Measurements from ENCODE around the gene NPW. TPM values are rescaled to one million over a fixed set of nuclear protein-coding genes. Genes with fewer than 3 reads are reported as not detected.
"Not testable (repeated sequence)": the region's sequence is repeated elsewhere in the genome, so short reads cannot be mapped to it uniquely, and the experiment has no call there.

The NPW gene
- total and polyA plus RNA-seq, 8 donors: 0.55 to 12.4 (median 2.0) TPM; not detected in 4

DNA sequence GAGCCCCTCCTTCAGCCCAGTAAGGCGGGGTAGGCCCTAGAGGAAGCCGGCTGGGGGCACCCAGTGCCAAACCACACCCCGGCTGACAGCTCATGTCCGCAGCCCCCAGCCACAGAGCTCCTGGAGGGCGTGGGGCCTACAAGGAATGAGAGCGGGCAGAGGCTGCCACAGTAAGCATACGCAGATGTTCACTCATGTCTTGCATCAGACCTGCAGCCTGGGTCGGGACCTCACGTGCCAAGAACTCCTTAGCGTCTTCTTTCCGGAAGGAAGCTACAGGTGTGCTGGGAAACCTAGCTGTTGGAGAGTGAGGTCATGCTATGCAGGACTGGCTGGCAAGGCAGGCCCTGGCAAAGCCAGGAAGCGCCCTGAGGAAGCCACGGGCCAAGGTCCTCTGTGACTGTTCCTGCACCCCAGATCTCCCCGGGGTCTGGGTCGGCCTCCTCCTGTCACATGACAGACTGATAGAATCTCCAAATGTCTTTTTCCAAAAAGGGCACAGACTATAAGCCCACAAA, 11.5 kb upstream of the NPW start:
- H3K4me3 ChIP-seq: peak overlapping the region in 3 of 4 donors; percentile 66 to 96 (median 81)
- TF ChIP-seq EP300 (IDR thresholded peaks at IDR 0.05): no peak
- TF ChIP-seq, protein P1, sequence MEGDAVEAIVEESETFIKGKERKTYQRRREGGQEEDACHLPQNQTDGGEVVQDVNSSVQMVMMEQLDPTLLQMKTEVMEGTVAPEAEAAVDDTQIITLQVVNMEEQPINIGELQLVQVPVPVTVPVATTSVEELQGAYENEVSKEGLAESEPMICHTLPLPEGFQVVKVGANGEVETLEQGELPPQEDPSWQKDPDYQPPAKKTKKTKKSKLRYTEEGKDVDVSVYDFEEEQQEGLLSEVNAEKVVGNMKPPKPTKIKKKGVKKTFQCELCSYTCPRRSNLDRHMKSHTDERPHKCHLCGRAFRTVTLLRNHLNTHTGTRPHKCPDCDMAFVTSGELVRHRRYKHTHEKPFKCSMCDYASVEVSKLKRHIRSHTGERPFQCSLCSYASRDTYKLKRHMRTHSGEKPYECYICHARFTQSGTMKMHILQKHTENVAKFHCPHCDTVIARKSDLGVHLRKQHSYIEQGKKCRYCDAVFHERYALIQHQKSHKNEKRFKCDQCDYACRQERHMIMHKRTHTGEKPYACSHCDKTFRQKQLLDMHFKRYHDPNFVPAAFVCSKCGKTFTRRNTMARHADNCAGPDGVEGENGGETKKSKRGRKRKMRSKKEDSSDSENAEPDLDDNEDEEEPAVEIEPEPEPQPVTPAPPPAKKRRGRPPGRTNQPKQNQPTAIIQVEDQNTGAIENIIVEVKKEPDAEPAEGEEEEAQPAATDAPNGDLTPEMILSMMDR (IDR thresholded peaks at IDR 0.05): no peak
- TF ChIP-seq POLR2A (IDR thresholded peaks at IDR 0.05): no peak
- TF ChIP-seq POLR2AphosphoS5 (IDR thresholded peaks at IDR 0.05): peak in 1 of 3 donors; percentile 20

DNA sequence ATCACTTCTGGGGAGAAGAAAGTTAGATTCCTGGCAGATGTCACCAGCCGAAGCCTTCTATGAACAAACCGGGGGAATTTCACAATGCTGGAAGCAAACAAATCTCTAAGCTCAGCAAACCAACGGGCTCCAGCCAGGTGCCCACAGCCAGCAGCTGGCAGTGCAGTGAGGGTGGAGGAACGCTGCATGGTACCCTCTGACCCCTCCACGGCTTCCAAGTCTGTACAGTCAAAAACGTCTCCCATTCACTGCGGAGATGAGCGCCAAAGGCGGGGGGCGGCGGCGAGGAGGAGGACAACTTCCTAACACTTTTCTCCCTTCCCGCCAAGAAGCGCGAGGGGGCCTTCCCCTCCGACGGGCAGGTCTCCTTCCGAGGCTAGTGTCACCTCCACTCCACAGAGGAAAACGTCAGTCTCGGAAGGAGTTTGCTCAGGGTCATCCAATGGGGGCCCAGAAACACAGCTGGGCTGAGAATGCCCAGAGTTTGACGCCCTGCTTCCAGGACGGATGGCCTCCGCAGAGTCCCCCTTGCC, 10.9 kb upstream of the NPW start:
- TF ChIP-seq, protein P1 (IDR thresholded peaks at IDR 0.05): no peak
- TF ChIP-seq POLR2A (IDR thresholded peaks at IDR 0.05): no peak
- TF ChIP-seq EP300 (IDR thresholded peaks at IDR 0.05): no peak
- TF ChIP-seq POLR2AphosphoS5 (IDR thresholded peaks at IDR 0.05): no peak
- H3K27ac ChIP-seq: peak overlapping the region; percentile 90 to 96 (median 95)
- peaks cover 0 to 14% (median 9%) of the 10 kb centered on the region in 4 donors for H3K36me3 ChIP-seq
- peak in 1 of 2 donors; percentile 61 for DNase-seq
- no peaks in the 10 kb centered on the region for H3K9me3 ChIP-seq
- intact Hi-C loops (cut with DNase I; ENCODE audit: low total_unique reads): no loop called here
- H3K27me3 ChIP-seq: no peaks in the 10 kb centered on the region
- WGBS, 5 donors: 2 to 3% (median 2%) methylated on average over 21 to 23 of the region's 23 CpGs
- H3K4me3 ChIP-seq: peak overlapping the region; percentile 66 to 96 (median 86)
- peaks cover 59 to 64% (median 63%) of the 10 kb centered on the region in 4 donors for H3K4me1 ChIP-seq

More for the DNA sequence above, 11.5 kb upstream of the NPW start:
- DNase-seq: peak in 1 of 2 donors; percentile 62
- Histone ChIP-seq H3K36me3 (peaks cover 0 to 19% (median 14%) of the 10 kb centered on the region in 4 donors), H3K9me3 (no peaks in the 10 kb centered on the region), H3K27me3 (no peaks in the 10 kb centered on the region), H3K4me1 (peaks cover 59 to 69% (median 68%) of the 10 kb centered on the region in 4 donors), H3K27ac (peak overlapping the region in 4 of 5 donors; percentile 92 to 96 (median 95))
- intact Hi-C loops (cut with DNase I; ENCODE audit: low total_unique reads): no loop called here
- 21 to 43% (median 24%) methylated on average over 15 of the region's 15 CpGs for WGBS, 5 donors

DNA sequence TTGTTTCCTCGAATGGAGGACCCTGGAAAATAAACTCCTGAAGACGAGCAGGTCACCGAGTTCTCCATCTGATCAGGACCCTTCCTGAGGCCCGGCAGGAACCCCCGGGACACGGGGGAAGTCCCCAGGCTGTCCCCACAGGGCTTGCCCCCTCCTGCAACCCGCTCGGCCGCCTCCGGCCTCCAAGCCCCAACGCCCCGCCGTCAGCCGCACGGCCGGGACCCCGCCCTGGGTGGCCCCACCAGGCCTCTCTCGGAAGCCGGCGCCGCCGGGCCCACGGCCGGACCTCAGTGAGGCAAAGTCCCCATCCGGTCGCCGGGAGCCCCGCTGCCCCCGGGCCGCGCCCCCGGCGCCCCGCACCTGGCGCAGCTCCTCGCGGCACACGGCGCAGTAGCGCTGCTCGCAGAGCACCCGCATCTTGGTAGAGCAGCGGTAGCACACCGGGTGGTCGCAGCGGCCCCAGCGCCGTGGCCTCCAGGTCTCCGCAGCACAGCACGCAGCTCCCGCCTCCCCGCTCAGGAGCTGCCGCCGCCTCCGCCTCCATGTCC, 10.3 kb upstream of the NPW start:
- peak overlapping the region; percentile 90 to 96 (median 95) for H3K27ac ChIP-seq
- H3K36me3 ChIP-seq: peaks cover 0 to 14% (median 9%) of the 10 kb centered on the region in 4 donors
- peak overlapping the region; percentile 66 to 96 (median 86) for H3K4me3 ChIP-seq
- DNase-seq: peak in 1 of 2 donors; percentile 57
- H3K9me3 ChIP-seq: no peaks in the 10 kb centered on the region
- intact Hi-C loops (cut with DNase I; ENCODE audit: low total_unique reads): no loop called here
- WGBS, 5 donors: 0 to 2% (median 1%) methylated on average over 19 to 55 of the region's 55 CpGs
- no peaks in the 10 kb centered on the region for H3K27me3 ChIP-seq
- TF ChIP-seq EP300 (IDR thresholded peaks at IDR 0.05) (no peak), POLR2AphosphoS5 (IDR thresholded peaks at IDR 0.05) (no peak), POLR2A (IDR thresholded peaks at IDR 0.05) (no peak)
- TF ChIP-seq, protein P1 (IDR thresholded peaks at IDR 0.05): peak in 1 of 7 experiments; percentile 2
- peaks cover 54 to 58% (median 57%) of the 10 kb centered on the region in 4 donors for H3K4me1 ChIP-seq

DNA sequence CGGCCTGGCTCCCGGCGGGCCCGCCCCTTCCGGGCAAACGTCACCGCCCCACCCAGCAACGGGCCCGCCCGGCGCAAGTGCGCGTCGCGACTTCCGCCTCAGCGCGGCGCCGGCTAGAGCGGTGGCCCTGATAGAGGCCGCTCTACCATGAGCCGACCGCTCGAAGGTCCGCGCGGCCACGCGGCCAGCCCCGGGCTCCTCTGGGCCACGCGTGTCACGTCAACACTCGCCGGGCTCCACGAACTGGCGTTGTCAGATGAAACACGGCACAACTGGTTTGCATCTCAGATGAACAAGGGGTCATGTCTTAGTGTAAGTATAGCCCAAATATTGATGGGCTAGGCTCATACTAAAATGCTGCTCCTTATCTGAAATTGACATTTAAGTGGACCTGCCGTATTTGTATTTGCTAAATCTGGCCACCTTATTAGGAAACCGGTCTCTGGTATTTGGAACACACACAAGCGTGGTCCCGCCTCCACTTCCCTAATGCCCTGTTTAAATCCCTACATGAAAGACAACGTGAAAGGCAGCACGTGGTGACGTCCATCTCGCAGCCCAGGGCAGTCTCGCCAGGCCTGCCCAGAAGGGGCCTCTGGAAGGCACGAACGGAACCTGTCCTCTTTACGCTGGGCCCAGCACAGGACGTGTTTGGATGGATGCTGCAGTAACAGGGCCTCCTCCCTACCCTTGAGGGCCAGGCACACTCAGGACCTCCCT, 9.6 kb upstream of the NPW start, which contains the start of gene ZNF598:
TSS of gene ZNF598 (minus strand) at position 31 of the 720 bp plus-strand sequence.
- intact Hi-C loops (cut with DNase I; ENCODE audit: low total_unique reads): no loop called here
- WGBS, 5 donors: 0 to 3% (median 1%) methylated on average over 15 to 52 of the region's 52 CpGs

DNA sequence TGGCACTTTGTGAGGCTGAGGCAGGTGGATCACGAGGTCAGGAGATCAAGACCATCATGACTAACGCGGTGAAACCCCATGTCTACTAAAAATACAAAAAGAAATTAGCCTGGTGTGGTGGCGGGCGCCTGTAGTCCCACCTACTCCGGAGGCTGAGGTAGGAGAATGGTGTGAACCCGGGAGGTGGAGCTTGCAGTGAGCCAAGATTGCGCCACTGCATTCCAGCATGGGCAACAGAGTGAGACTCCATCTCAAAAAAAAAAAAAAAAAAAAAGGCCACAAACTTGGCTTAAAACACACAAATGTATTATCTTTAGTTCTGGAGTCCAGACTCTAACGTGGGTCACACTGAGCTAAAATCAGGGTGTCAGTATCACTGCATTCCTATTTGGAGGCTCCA, 7.9 kb upstream of the NPW start:
- H3K27me3 ChIP-seq; H3K36me3 ChIP-seq; H3K27ac ChIP-seq; H3K9me3 ChIP-seq; H3K4me3 ChIP-seq; DNase-seq; intact Hi-C loops (cut with DNase I; ENCODE audit: low total_unique reads): not testable (repeated sequence)
- H3K4me1 ChIP-seq: peaks cover 29 to 44% (median 33%) of the 10 kb centered on the region in 4 donors
- WGBS, 5 donors: 86 to 92% (median 87%) methylated on average over 9 of the region's 9 CpGs

More for the DNA sequence above, 9.6 kb upstream of the NPW start, which contains the start of gene ZNF598:
- Histone ChIP-seq H3K36me3 (peaks cover 0 to 14% (median 7%) of the 10 kb centered on the region in 4 donors), H3K4me1 (peaks cover 47 to 52% (median 50%) of the 10 kb centered on the region in 4 donors), H3K27ac (peak within 1 kb of the TSS; percentile 92 to 96 (median 95)), H3K27me3 (no peaks in the 10 kb centered on the region), H3K9me3 (no peaks in the 10 kb centered on the region), H3K4me3 (peak within 1 kb of the TSS; percentile 66 to 96 (median 86))
- DNase-seq: peak; percentile 86 to 96
- TF ChIP-seq POLR2AphosphoS5 (IDR thresholded peaks at IDR 0.05) (peak; percentile 77 to 94 (median 94)), POLR2A (IDR thresholded peaks at IDR 0.05) (peak in 2 of 4 donors; percentile 51 to 81), EP300 (IDR thresholded peaks at IDR 0.05) (peak; percentile 30)
- TF ChIP-seq, protein P1 (IDR thresholded peaks at IDR 0.05): no peak

Measured in stomach (tissue), 9 donors.